Breast epithelium (tissue), 4 donors: ENCODE data around the gene HYAL3. TPM values are rescaled to one million over a fixed set of nuclear protein-coding genes. Genes with fewer than 3 reads are reported as not detected.
A peak's percentile ranks its signal among the peaks of the same experiment; 100 is the strongest.

Experiments used
- DNase-seq, 2 donors: peaks; one replicate each; pipeline ENCODE4 v3.0.0-alpha.2; 2019; ENCODE audit warnings: low spot score in 2 of 2
- H3K27ac ChIP-seq, 2 donors: fragments of 200-600 bp; sonication (generic) in 1 of 2; one replicate each; pipeline ENCODE4 v1.5.1; 2016 to 2019; ENCODE audit warnings: mild to moderate bottlenecking in 1 of 2
- H3K27me3 ChIP-seq, 2 donors: fragments of 200-600 bp; sonication (generic) in 1 of 2; one replicate each; pipeline versions ENCODE4 v1.5.1 to v1.6.0; 2017 to 2019; ENCODE audit warnings: control low read depth in 1 of 2, mild to moderate bottlenecking in 1 of 2
- H3K36me3 ChIP-seq: fragments of 200-600 bp; one replicate; pipeline ENCODE4 v1.5.1; 2019
- H3K4me1 ChIP-seq, 2 donors: fragments of 200-600 bp; sonication (generic); one replicate each; pipeline ENCODE4 v1.5.1; 2016 to 2019; ENCODE audit warnings: control low read depth in 1 of 2
- H3K4me3 ChIP-seq, 3 donors: fragments of 200-600 bp; sonication (generic); 1 replicate in 2 of 3; 2 replicates in 1 of 3; pipeline ENCODE4 v1.5.1; 2016 to 2019; ENCODE audit warnings: mild to moderate bottlenecking in 3 of 3, moderate library complexity in 2 of 3
- H3K9me3 ChIP-seq, 2 donors: fragments of 200-600 bp; sonication (generic) in 1 of 2; one replicate each; pipeline ENCODE4 v1.5.1; 2016 to 2019; ENCODE audit warnings: control low read depth in 1 of 2
- POLR2A ChIP-seq: fragments of 450-650 bp; IDR thresholded peaks from one replicate; pipeline ENCODE4 v1.6.1; 2016; ENCODE audit warnings: antibody characterized with exemption, mild to moderate bottlenecking, moderate library complexity
- POLR2AphosphoS5 ChIP-seq, 3 donors: sonication (generic); formaldehyde crosslinking; IDR thresholded peaks; one replicate each; pipeline ENCODE4 v1.6.1; 2017; ENCODE audit warnings: antibody characterized with exemption in 3 of 3
- intact Hi-C: fragments of 100-400 bp; cut with DNase I; formaldehyde crosslinking; loops from one replicate; pipeline ENCODE4 v1.15.1; 2023; ENCODE audit warnings: low total_unique reads
- total RNA-seq, 3 donors: library from RNA; depleted of rRNA; stranded (reverse); fragments of >200 nt; gene quantifications; one replicate each; pipeline ENCODE4 v1.1.0, GENCODE V29; 2016
- TF ChIP-seq, protein P1 (sequence below), 3 donors: fragments of 450-650 bp; IDR thresholded peaks; one replicate each; pipeline ENCODE4 v1.5.1; 2016 to 2017; ENCODE audit warnings: antibody characterized with exemption in 3 of 3, mild to moderate bottlenecking in 3 of 3, moderate library complexity in 3 of 3

HYAL3 gene
- total RNA-seq, 3 donors from 2014 or later = 2.3 to 6.4 (median 2.7) TPM

DNA sequence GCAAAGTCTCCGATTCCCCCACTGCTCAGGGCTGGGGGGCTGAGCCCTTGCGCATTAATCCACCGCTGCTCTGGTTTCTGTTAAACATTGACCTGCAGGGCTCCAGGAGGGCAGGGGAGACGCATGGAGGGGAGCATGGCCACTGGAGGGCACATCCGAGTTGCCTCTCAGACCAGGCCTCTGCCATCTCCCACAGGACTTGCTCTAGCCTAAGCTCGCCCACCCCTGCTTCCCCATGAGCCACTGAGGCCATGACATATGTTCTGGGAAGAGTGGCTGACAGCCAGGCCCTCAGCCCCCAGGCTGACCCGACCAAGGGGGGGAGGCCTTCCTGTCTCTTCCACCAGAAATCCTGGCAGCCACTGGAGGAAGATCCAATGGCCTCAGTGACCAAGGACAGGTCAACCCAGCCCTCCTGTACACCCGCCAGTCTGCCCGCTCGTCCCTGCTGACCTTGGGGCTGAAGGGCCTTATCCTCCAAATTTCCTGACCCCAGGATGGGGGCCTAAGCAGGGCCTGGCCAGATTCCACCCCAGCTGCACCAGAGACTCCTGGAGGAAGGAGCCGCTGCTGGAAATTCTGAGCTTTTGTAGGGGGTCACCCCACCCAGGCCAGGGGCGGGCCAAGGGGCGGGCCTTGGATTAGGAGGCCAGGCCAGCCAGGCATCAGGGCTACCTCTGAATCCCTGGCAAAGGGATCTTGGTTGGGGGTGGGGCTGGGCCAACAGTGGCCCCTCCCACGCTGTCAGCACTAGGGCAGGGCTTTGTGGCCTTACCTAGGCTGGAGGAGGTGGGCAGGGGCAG is 4.0 kb upstream of the HYAL3 start, which contains the start of gene HYAL1:
HYAL1 (minus strand) TSS at position 562 of the 803 bp plus-strand sequence. CDS start 618 bp downstream, outside the sequence.
- H3K27ac ChIP-seq = peak within 1 kb of the TSS; percentile 67 to 88
- intact Hi-C loops = no loop called here

DNA sequence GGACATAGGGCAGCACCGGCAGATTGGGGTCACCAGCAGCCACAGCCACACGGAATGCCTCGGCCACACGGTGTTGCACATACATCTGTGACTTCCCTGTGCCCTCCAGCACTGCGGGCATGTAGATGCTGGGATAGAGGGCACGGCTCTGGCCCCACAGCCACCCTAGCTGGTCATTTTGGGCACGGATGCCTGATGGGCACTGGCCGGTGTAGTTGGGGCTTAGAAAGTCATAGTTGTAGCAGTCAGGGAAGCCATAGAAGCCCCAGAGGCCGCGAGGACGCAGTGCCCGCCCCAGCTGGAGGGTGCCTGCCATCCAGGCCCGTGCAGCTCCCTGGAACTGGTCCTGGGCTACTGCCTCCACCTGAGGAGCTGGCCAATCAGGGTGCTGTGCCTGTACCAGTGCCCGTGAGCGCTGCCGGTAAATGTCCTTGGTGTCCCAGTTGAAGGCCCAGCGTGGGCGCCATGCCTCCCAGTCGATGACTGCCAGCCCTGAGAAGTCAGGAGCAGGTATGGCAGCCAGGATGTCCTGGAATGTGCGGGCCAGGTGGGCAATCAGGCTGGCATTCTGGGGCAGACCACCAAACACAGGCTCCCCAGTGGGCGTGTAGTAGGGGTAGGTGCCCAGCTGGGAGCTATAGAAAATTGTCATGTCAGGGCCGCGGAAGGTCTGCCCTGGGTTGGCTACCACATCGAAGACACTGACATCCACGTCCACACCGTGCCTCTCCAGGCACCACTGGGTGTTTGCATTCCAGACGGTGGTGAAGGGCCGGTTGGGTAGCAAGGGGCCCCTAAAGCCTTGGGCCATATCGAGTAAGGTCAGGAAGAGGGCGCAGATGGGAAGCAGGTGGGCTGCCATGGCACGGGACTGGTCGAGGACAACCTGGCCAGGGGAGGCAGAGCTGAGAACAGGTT is 3.1 kb upstream of the HYAL3 start:
- intact Hi-C loops = no loop called here
- H3K36me3 ChIP-seq = no peaks in the 10 kb centered on the region
- DNase-seq = no peak
- peaks cover 5 to 11% of the 10 kb centered on the region in 2 donors for H3K4me1 ChIP-seq
- H3K27me3 ChIP-seq = no peaks in the 10 kb centered on the region
- TF ChIP-seq POLR2AphosphoS5 (IDR thresholded peaks at IDR 0.05) (no peak), POLR2A (no peak)
- TF ChIP-seq, protein P1, sequence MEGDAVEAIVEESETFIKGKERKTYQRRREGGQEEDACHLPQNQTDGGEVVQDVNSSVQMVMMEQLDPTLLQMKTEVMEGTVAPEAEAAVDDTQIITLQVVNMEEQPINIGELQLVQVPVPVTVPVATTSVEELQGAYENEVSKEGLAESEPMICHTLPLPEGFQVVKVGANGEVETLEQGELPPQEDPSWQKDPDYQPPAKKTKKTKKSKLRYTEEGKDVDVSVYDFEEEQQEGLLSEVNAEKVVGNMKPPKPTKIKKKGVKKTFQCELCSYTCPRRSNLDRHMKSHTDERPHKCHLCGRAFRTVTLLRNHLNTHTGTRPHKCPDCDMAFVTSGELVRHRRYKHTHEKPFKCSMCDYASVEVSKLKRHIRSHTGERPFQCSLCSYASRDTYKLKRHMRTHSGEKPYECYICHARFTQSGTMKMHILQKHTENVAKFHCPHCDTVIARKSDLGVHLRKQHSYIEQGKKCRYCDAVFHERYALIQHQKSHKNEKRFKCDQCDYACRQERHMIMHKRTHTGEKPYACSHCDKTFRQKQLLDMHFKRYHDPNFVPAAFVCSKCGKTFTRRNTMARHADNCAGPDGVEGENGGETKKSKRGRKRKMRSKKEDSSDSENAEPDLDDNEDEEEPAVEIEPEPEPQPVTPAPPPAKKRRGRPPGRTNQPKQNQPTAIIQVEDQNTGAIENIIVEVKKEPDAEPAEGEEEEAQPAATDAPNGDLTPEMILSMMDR (IDR thresholded peaks at IDR 0.05) = no peak
- peak overlapping the region; percentile 12 to 56 (median 24) for H3K4me3 ChIP-seq
- no peaks in the 10 kb centered on the region for H3K9me3 ChIP-seq
- H3K27ac ChIP-seq = peak overlapping the region; percentile 67 to 88

More for the DNA sequence above, 4.0 kb upstream of the HYAL3 start, which contains the start of gene HYAL1:
- TF ChIP-seq POLR2AphosphoS5 (IDR thresholded peaks at IDR 0.05) (peak in 1 of 3 donors; percentile 15), POLR2A (no peak)
- no peak for DNase-seq
- no peaks in the 10 kb centered on the region for H3K9me3 ChIP-seq
- peak within 1 kb of the TSS; percentile 12 to 56 (median 24) for H3K4me3 ChIP-seq
- no peaks in the 10 kb centered on the region for H3K36me3 ChIP-seq
- H3K27me3 ChIP-seq = no peaks in the 10 kb centered on the region
- peaks cover 5% of the 10 kb centered on the region in 2 donors for H3K4me1 ChIP-seq

DNA sequence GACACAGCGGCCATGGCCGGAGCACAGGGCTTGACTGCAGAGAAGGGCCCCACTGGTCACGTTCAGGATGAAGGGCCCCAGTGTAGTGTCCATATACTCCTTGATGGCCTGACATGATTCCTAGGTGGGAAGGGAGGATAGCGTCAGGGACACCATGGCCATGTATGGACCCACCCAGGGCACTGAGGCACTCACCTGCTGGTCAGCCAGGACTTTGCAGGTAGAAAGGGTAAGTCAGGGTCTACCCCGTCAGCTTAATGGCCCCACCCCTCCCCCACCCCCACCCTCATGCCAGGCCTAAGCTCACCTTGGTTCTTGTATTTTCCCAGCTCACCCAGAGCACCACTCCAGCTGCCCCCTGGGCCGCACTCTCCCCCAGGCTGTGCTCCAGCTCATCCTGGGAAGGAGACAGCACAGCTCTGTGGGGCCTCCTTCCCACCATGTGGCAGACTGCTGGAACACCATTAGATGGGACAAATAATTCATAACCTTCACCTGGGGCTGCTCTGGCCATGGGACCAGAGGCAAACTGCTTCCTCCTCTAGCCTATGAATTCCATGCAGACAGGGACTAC is 1.6 kb upstream of the HYAL3 start:
- intact Hi-C loops = no loop called here
- Histone ChIP-seq H3K4me1 (peaks cover 5 to 11% of the 10 kb centered on the region in 2 donors), H3K27me3 (no peaks in the 10 kb centered on the region), H3K36me3 (no peaks in the 10 kb centered on the region), H3K27ac (peak overlapping the region; percentile 91 to 94), H3K4me3 (peak overlapping the region in 1 of 3 donors; percentile 92), H3K9me3 (no peaks in the 10 kb centered on the region)
- TF ChIP-seq POLR2A (no peak), POLR2AphosphoS5 (IDR thresholded peaks at IDR 0.05) (no peak)
- TF ChIP-seq, protein P1 (IDR thresholded peaks at IDR 0.05) = no peak
- DNase-seq = no peak

DNA sequence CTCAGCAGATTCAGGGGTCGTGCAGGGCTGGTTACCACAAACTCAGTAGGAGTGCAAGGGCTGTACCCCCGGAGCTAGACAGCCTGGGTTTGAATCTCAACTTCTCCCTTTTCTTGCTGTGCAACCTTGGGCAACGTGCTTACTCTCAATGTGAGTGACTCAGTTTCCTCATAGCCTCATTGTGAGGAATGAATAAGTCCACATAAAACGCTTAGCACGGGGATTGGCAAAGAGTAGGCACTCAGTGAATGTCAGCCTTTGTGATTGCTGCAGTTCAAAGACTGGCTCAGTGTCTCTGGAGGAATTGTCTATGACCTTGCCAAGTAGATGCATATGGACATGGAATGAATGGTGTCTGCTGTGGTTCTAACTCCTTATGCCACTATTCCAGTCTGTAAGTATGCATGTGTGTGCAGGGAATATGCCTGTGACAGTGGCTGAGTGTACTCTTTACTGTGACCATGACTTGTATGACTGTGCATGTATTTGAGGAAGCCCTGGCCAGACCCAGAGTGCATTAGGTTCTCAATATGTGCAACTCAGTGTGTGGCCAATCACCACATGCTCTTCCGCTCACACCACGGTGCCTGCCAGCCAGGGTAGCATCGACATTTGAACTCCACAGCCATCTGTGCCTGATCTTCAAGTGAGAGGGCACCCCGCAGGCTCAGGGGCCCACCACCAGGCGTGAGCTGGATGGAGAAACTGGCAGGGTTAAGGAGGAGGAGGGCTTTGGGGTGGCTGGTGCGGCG is 900 bp upstream of the HYAL3 start:
- Histone ChIP-seq H3K9me3 (no peaks in the 10 kb centered on the region), H3K27ac (peak overlapping the region; percentile 91 to 94), H3K27me3 (no peaks in the 10 kb centered on the region), H3K36me3 (no peaks in the 10 kb centered on the region), H3K4me3 (peak overlapping the region; percentile 34 to 92 (median 62)), H3K4me1 (peaks cover 5 to 11% of the 10 kb centered on the region in 2 donors)
- TF ChIP-seq POLR2A (no peak), POLR2AphosphoS5 (IDR thresholded peaks at IDR 0.05) (no peak)
- TF ChIP-seq, protein P1 (IDR thresholded peaks at IDR 0.05) = no peak
- no peak for DNase-seq
- intact Hi-C loops = loop anchor here (5.0 kb wide), 2 partner anchors 868 to 1037 kb away; no protein-coding TSS in a partner anchor

DNA sequence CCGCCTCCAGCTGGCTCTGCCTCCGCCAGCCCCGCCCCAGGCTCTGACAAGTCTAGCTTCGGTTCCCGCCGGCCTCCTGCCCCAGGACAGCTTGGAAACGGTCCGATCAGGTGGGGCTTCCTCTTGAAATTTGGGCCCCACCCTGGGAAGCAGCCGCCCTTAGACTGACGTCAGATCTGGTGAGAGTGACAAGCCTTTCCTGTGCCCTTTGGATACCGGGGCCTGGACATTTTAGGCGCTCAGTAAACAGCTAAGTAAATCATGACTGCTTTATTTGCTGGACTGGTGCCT is 378 bp upstream of the HYAL3 start:
- Histone ChIP-seq H3K27me3 (no peaks in the 10 kb centered on the region), H3K36me3 (no peaks in the 10 kb centered on the region), H3K4me1 (peaks cover 5 to 11% of the 10 kb centered on the region in 2 donors), H3K4me3 (peak overlapping the region; percentile 34 to 92 (median 62)), H3K27ac (peak overlapping the region; percentile 91 to 94), H3K9me3 (no peaks in the 10 kb centered on the region)
- DNase-seq = no peak
- TF ChIP-seq POLR2AphosphoS5 (IDR thresholded peaks at IDR 0.05) = peak in 2 of 3 donors; percentile 20 to 29
- TF ChIP-seq, protein P1 (IDR thresholded peaks at IDR 0.05) = no peak
- TF ChIP-seq POLR2A = no peak
- intact Hi-C loops = loop anchor here (5.0 kb wide), 2 partner anchors 867 to 1038 kb away; no protein-coding TSS in a partner anchor
